ENCODE measurements around the gene PRR13. TPM values are rescaled to one million over a fixed set of nuclear protein-coding genes. Genes with fewer than 3 reads are reported as not detected.
"Not testable (repeated sequence)": the region's sequence is repeated elsewhere in the genome, so short reads cannot be mapped to it uniquely, and the experiment has no call there.

Gene PRR13
- total RNA-seq, 1 donor from 2014 or later, result 190 TPM

DNA sequence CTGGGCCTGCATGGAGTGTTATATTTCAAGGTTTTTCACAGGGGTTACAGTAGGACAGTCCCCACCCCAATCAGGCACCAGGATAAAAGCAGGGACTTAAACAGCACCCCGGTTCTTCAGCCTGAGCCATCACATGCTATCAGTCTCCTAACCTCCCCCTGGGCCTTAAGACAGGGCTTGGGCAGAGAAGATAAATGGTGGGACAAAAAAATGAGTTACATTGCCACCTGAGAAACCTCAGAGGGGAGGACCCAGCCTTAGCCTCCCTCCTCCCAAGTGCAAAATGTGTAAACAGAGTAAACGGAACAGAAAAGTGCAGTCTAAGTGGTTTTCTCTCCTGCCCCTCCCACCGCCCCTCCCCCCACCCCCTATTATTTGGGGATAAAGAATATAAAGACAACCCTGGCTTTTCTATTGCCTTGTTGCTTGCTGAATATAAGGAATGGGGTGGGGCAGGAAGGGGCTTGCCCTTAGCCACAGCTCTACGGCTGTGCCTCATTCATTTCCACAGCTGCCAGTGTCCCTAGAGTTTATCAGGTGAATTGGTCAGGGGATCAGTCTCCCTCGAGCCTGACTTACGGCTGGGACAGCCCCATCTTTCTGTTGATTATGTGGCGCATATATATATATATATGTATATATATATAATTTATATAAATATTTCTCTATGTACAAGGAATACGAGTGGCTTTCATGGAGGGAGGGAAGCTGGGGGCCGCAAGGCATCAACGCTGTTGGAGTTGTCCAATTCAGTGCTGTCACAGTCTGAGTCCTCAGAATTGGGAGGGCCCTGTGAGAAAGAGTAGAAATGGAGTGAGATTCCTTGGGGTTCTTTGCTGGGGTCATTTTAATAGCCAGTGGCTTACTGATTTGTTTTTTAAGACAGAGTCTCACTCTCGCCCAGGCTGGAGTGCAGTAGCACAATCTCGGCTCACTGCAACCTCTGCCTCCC, 39.2 kb downstream of the PRR13 start:
- TF ChIP-seq CTCF (IDR thresholded peaks at IDR 0.05; ENCODE audit: insufficient read depth, low read depth, low read length), result no peak
- TF ChIP-seq EZH2 (IDR thresholded peaks at IDR 0.05; ENCODE audit: insufficient read depth, low read length), result no peak
- Histone ChIP-seq H3K79me2 (ENCODE audit: insufficient read depth, low read length) (peaks cover 35% of the 10 kb centered on the region), H3K9ac (ENCODE audit: low read length) (peak overlapping the region; percentile 10), H3K9me3 (ENCODE audit: insufficient read depth, low read depth, low read length) (no peaks in the 10 kb centered on the region), H3K27ac (ENCODE audit: low read depth, low read length) (no peak overlapping the region), H3K4me1 (ENCODE audit: insufficient read depth, low read length) (peaks cover 20% of the 10 kb centered on the region), H3K36me3 (ENCODE audit: insufficient read depth, low read length) (peaks cover 62% of the 10 kb centered on the region), H2AFZ (ENCODE audit: low read depth, low read length) (no peak overlapping the region), H3K4me2 (ENCODE audit: low read length) (no peak overlapping the region), H3K4me3 (ENCODE audit: insufficient read depth, low read depth, low read length) (no peak overlapping the region), H4K20me1 (ENCODE audit: insufficient read depth, low read length) (peaks cover 94% of the 10 kb centered on the region), H3K27me3 (ENCODE audit: insufficient read depth, low read length) (no peaks in the 10 kb centered on the region)
- DNase-seq (ENCODE audit: low read depth) (no peak), FAIRE-seq (no peak)
- H3K9me3 Mint-ChIP-seq (ENCODE audit: unreplicated experiment), result no peaks in the 10 kb centered on the region
- no peak overlapping the region for H3K27ac Mint-ChIP-seq (ENCODE audit: unreplicated experiment)
- no peak overlapping the region for H3K4me3 Mint-ChIP-seq (ENCODE audit: unreplicated experiment)
- H3K36me3 Mint-ChIP-seq (ENCODE audit: low read depth, unreplicated experiment), result peaks cover 27% of the 10 kb centered on the region
- H3K27me3 Mint-ChIP-seq (ENCODE audit: low read depth, unreplicated experiment), result no peaks in the 10 kb centered on the region
- H3K4me1 Mint-ChIP-seq (ENCODE audit: low read depth, unreplicated experiment), result peaks cover 35% of the 10 kb centered on the region

GRCh38 chr12:53481458-53481857, 39.9 kb downstream of the PRR13 start:
- H3K4me3 Mint-ChIP-seq (ENCODE audit: unreplicated experiment); H3K9me3 ChIP-seq (ENCODE audit: insufficient read depth, low read depth, low read length); H3K4me3 ChIP-seq (ENCODE audit: insufficient read depth, low read depth, low read length); H3K27me3 Mint-ChIP-seq (ENCODE audit: low read depth, unreplicated experiment); H2AFZ ChIP-seq (ENCODE audit: low read depth, low read length); H3K27ac ChIP-seq (ENCODE audit: low read depth, low read length); H3K4me2 ChIP-seq (ENCODE audit: low read length); H3K27me3 ChIP-seq (ENCODE audit: insufficient read depth, low read length); H3K9me3 Mint-ChIP-seq (ENCODE audit: unreplicated experiment); H3K9ac ChIP-seq (ENCODE audit: low read length); FAIRE-seq: not testable (repeated sequence)
- H3K4me1 ChIP-seq (ENCODE audit: insufficient read depth, low read length), result peaks cover 20% of the 10 kb centered on the region
- DNase-seq (ENCODE audit: low read depth), result peak; percentile 42
- H3K79me2 ChIP-seq (ENCODE audit: insufficient read depth, low read length), result peaks cover 28% of the 10 kb centered on the region
- H3K27ac Mint-ChIP-seq (ENCODE audit: unreplicated experiment), result peak overlapping the region; percentile 88
- peaks cover 55% of the 10 kb centered on the region for H3K36me3 ChIP-seq (ENCODE audit: insufficient read depth, low read length)
- H4K20me1 ChIP-seq (ENCODE audit: insufficient read depth, low read length), result peaks cover 90% of the 10 kb centered on the region
- peaks cover 27% of the 10 kb centered on the region for H3K36me3 Mint-ChIP-seq (ENCODE audit: low read depth, unreplicated experiment)
- H3K4me1 Mint-ChIP-seq (ENCODE audit: low read depth, unreplicated experiment), result peaks cover 33% of the 10 kb centered on the region

DNA sequence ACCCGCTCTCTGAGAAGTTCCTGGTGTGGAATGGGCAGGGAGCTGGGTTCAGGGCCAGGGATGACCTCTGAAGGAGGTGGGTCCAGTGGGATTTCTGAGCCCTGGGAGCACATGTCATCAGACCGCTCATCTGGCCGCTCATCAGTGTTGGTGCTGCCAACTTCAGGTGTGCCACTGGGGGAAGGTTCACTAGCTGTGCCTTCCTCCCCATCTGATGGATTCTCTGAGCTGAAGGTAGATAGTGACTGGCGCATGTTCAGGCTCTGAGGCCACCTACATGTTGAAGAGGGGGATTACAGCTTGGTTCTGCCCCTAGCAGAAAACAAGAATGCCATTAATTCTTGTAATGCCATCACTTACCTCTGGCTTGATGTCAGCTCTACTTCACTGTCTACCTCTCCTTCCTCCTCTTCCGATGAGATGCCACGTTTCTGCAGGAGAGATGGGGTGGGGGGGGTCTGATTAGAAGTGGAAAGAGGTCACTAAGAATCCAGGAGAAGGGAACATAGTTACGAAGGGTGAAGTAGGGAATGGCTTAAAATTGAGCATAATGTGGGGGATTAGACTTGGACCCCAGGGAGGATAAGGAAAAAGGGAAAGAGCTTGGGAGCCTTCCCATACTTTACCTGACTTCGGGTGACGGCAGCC, 40.5 kb downstream of the PRR13 start:
- no peaks in the 10 kb centered on the region for H3K27me3 Mint-ChIP-seq (ENCODE audit: low read depth, unreplicated experiment)
- H3K9me3 Mint-ChIP-seq (ENCODE audit: unreplicated experiment), result no peaks in the 10 kb centered on the region
- peak overlapping the region; percentile 88 for H3K27ac Mint-ChIP-seq (ENCODE audit: unreplicated experiment)
- Histone ChIP-seq H3K27me3 (ENCODE audit: insufficient read depth, low read length) (no peaks in the 10 kb centered on the region), H4K20me1 (ENCODE audit: insufficient read depth, low read length) (peaks cover 86% of the 10 kb centered on the region), H3K4me1 (ENCODE audit: insufficient read depth, low read length) (peaks cover 20% of the 10 kb centered on the region), H3K79me2 (ENCODE audit: insufficient read depth, low read length) (peaks cover 22% of the 10 kb centered on the region), H3K36me3 (ENCODE audit: insufficient read depth, low read length) (peaks cover 50% of the 10 kb centered on the region), H3K9ac (ENCODE audit: low read length) (no peak overlapping the region), H3K4me2 (ENCODE audit: low read length) (no peak overlapping the region), H3K27ac (ENCODE audit: low read depth, low read length) (no peak overlapping the region), H3K9me3 (ENCODE audit: insufficient read depth, low read depth, low read length) (no peaks in the 10 kb centered on the region), H3K4me3 (ENCODE audit: insufficient read depth, low read depth, low read length) (no peak overlapping the region), H2AFZ (ENCODE audit: low read depth, low read length) (no peak overlapping the region)
- H3K36me3 Mint-ChIP-seq (ENCODE audit: low read depth, unreplicated experiment), result peaks cover 24% of the 10 kb centered on the region
- DNase-seq (ENCODE audit: low read depth) (no peak), FAIRE-seq (no peak)
- peak overlapping the region; percentile 57 for H3K4me3 Mint-ChIP-seq (ENCODE audit: unreplicated experiment)
- peaks cover 29% of the 10 kb centered on the region for H3K4me1 Mint-ChIP-seq (ENCODE audit: low read depth, unreplicated experiment)
- TF ChIP-seq EZH2 (IDR thresholded peaks at IDR 0.05; ENCODE audit: insufficient read depth, low read length), result no peak
- peak; percentile 26 for TF ChIP-seq CTCF (IDR thresholded peaks at IDR 0.05; ENCODE audit: insufficient read depth, low read depth, low read length)

Data from astrocyte (in vitro differentiated cells and primary cell).